GM12891 (cell line): ENCODE data around the gene ZBTB14.

ENCODE experiments used
- PAX5 ChIP-seq: IDR thresholded peaks from 2 replicates; pipeline ENCODE4 v1.6.1; 2011; ENCODE audit warnings: low read length, moderate library complexity, mild to moderate bottlenecking; ENCODE audit not compliant: insufficient read depth, severe bottlenecking
- POLR2A ChIP-seq: IDR thresholded peaks from 2 replicates; pipeline ENCODE4 v1.6.1; 2011; ENCODE audit warnings: low read depth, low read length, control low read depth
- POLR2AphosphoS5 ChIP-seq: IDR thresholded peaks from 2 replicates; pipeline ENCODE4 v1.6.1; 2011; ENCODE audit warnings: low read depth, low read length, control low read depth
- SPI1 ChIP-seq: IDR thresholded peaks from 2 replicates; pipeline ENCODE4 v1.6.1; 2011; ENCODE audit warnings: low read depth, low read length, control low read depth
- TAF1 ChIP-seq: IDR thresholded peaks from 2 replicates; pipeline ENCODE4 v1.6.1; 2011; ENCODE audit warnings: low read depth, low read length, control low read depth

- TF ChIP-seq POLR2AphosphoS5 (no peak), POLR2A (no peak), PAX5 (no peak), TAF1 (no peak), SPI1 (no peak)
These were observed 10.3 kb upstream of the ZBTB14 start for GRCh38 chr18:5305835-5306234.
